ENCODE measurements around the gene RBM33.
A peak's percentile ranks its signal among the peaks of the same experiment; 100 is the strongest.

The RBM33 gene

GRCh38 chr7:155660758-155661093 lies 16.3 kb downstream of the RBM33 start:
- no peak overlapping the region for H3K4me3 ChIP-seq (replicated peaks; ENCODE audit: low read depth, low read length)
- no peak for TF ChIP-seq CTCF (IDR thresholded peaks at IDR 0.05; ENCODE audit: low read depth, low read length, missing control alignments)
- DNase-seq (ENCODE audit: extremely low read depth, low read depth) = no peak

- DNase-seq (ENCODE audit: extremely low read depth, low read depth) = no peak
- no peak overlapping the region for H3K4me3 ChIP-seq (replicated peaks; ENCODE audit: low read depth, low read length)
- no peak for TF ChIP-seq CTCF (IDR thresholded peaks at IDR 0.05; ENCODE audit: low read depth, low read length, missing control alignments)
Measured at GRCh38 chr7:155662343-155663043, 18.0 kb downstream of the RBM33 start.

GRCh38 chr7:155663937-155664336 lies 19.5 kb downstream of the RBM33 start:
- TF ChIP-seq CTCF (IDR thresholded peaks at IDR 0.05; ENCODE audit: low read depth, low read length, missing control alignments) = no peak
- H3K4me3 ChIP-seq (replicated peaks; ENCODE audit: low read depth, low read length) = no peak overlapping the region
- DNase-seq (ENCODE audit: extremely low read depth, low read depth) = no peak

GRCh38 chr7:155665079-155665956 lies 20.9 kb downstream of the RBM33 start:
- no peak overlapping the region for H3K4me3 ChIP-seq (replicated peaks; ENCODE audit: low read depth, low read length)
- DNase-seq (ENCODE audit: extremely low read depth, low read depth) = no peak
- no peak for TF ChIP-seq CTCF (IDR thresholded peaks at IDR 0.05; ENCODE audit: low read depth, low read length, missing control alignments)

GRCh38 chr7:155665957-155666287 lies 21.5 kb downstream of the RBM33 start:
- H3K4me3 ChIP-seq (replicated peaks; ENCODE audit: low read depth, low read length) = no peak overlapping the region
- TF ChIP-seq CTCF (IDR thresholded peaks at IDR 0.05; ENCODE audit: low read depth, low read length, missing control alignments) = no peak
- peak; percentile 70 for DNase-seq (ENCODE audit: extremely low read depth, low read depth)

GRCh38 chr7:155667241-155667829 lies 22.9 kb downstream of the RBM33 start:
- H3K4me3 ChIP-seq (replicated peaks; ENCODE audit: low read depth, low read length) = no peak overlapping the region
- no peak for DNase-seq (ENCODE audit: extremely low read depth, low read depth)
- TF ChIP-seq CTCF (IDR thresholded peaks at IDR 0.05; ENCODE audit: low read depth, low read length, missing control alignments) = no peak

Data from HFF-Myc (cell line).